Measurements from ENCODE around the gene R3HDM1.

GRCh38 chr2:135607561-135607960, 76.3 kb downstream of the R3HDM1 start:
- TF ChIP-seq CTCF (conservative IDR thresholded peaks at IDR 0.05 in 1 of 2, IDR thresholded peaks at IDR 0.05 in 1 of 2; ENCODE audit: extremely low read depth in 1 of 2, insufficient read depth in 1 of 2, low read depth in 1 of 2, low read length in 2 of 2) = no peak
- no peak for TF ChIP-seq EZH2 (IDR thresholded peaks at IDR 0.05; ENCODE audit: borderline replicate concordance, low read length)
